ENCODE data around the gene SLC38A2.
"Not testable (repeated sequence)": the region's sequence is repeated elsewhere in the genome, so short reads cannot be mapped to it uniquely, and the experiment has no call there.

GRCh38 chr12:46399461-46400248 is 27.1 kb upstream of the SLC38A2 start:
- TF ChIP-seq POLR2AphosphoS5 (IDR thresholded peaks at IDR 0.05; ENCODE audit: low read depth, low read length); TAF1 (IDR thresholded peaks at IDR 0.05; ENCODE audit: borderline replicate concordance, low read depth, low read length): not testable (repeated sequence)
